GM15510 (cell line): ENCODE measurements around the gene BCL11B.

Source experiments
- POLR2A ChIP-seq: IDR thresholded peaks from 3 replicates; pipeline ENCODE4 v1.6.1; 2011; ENCODE audit warnings: borderline replicate concordance; ENCODE audit not compliant: insufficient read length; ENCODE audit errors: extremely low read depth

BCL11B gene

GRCh38 chr14:99233222-99234035 lies 38.6 kb downstream of the BCL11B start:
- TF ChIP-seq POLR2A = no peak

GRCh38 chr14:99232714-99233214 lies 39.2 kb downstream of the BCL11B start:
- no peak for TF ChIP-seq POLR2A

GRCh38 chr14:99231850-99232713 lies 39.9 kb downstream of the BCL11B start:
- no peak for TF ChIP-seq POLR2A

GRCh38 chr14:99231161-99231849 lies 40.7 kb downstream of the BCL11B start:
- no peak for TF ChIP-seq POLR2A

GRCh38 chr14:99230208-99231151 lies 41.5 kb downstream of the BCL11B start:
- no peak for TF ChIP-seq POLR2A

GRCh38 chr14:99229654-99230207 lies 42.3 kb downstream of the BCL11B start:
- TF ChIP-seq POLR2A = no peak

GRCh38 chr14:99226687-99227086 lies 45.3 kb downstream of the BCL11B start:
- no peak for TF ChIP-seq POLR2A

- no peak for TF ChIP-seq POLR2A
These were observed 46.4 kb downstream of the BCL11B start for GRCh38 chr14:99225436-99226203.

GRCh38 chr14:99224948-99225347 lies 47.0 kb downstream of the BCL11B start:
- no peak for TF ChIP-seq POLR2A

- no peak for TF ChIP-seq POLR2A
These were observed 47.7 kb downstream of the BCL11B start for GRCh38 chr14:99224116-99224910.

- TF ChIP-seq POLR2A = no peak
These were observed 50.6 kb downstream of the BCL11B start for GRCh38 chr14:99221445-99221844.
